Activated T-helper 1 cell treated with Interleukin-2 at 50 U/mL for 16 hours (primary cell): ENCODE results near the gene STXBP6.
"Not testable (repeated sequence)": the region's sequence is repeated elsewhere in the genome, so short reads cannot be mapped to it uniquely, and the experiment has no call there.

Experiments
- DNase-seq: peaks from one replicate; pipeline ENCODE4 v3.0.0-alpha.2; 2020; ENCODE audit warnings: low read depth

STXBP6 gene

DNA sequence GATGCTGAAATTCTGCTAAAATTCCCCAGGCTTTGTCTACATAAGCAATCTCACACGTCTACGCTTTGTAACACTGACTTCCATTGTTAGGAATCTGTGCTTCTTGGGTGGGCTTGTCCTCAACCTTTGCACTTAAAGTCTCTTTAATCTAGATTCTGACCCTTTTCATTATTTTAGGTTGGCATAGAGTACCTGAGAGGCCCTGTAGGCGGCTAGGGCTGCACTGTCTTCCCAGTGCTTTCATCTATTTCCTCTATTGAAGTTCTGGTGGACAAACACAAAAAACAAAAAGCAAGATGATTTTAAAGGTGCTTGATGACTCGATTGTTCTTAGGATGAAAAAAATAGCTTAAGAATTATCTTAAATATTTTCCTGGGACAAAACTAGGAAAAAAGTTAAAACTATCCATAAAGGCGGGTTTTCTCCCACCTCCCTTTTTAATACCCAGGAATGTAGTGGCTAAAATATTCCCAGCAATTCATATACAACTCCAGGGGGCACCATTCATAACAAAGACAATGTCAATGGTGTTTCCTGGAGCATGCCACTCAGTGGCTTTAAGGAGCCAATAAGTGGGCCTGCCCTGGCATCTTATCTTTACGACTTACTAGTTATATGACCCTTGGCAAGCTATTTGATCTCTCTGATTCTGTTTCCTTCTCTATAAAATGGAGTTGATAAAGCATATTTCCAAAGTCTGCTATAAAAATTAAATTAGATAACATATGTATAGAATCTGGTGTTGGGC, 197.5 kb downstream of the STXBP6 start:
- no peak for DNase-seq

DNA sequence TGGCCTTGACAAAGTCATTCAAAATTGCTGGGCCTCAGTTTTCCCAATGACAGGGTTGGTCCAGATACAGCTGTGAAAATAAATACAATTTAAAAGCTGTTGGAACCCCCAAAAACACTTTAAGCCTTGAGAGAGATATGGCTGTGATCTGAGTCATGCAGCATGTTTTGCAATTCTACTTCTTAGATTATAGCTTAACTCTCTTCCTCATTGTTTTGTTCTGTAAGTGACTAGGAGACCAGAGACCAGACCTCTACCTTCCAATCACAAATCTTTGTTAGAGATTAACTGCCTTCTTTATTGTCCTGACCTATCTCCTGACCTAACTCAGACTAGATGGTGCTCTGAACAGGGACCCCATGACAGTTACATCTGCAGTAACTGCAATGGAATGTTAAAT, 198.1 kb downstream of the STXBP6 start:
- DNase-seq: no peak

- DNase-seq: no peak
These were observed 198.5 kb downstream of the STXBP6 start for GRCh38 chr14:24851406-24851805.

GRCh38 chr14:24850072-24850471, 199.9 kb downstream of the STXBP6 start:
- no peak for DNase-seq

- DNase-seq: no peak
These were observed 200.5 kb downstream of the STXBP6 start for GRCh38 chr14:24849471-24849870.

- DNase-seq: no peak
These were observed 201.7 kb downstream of the STXBP6 start for GRCh38 chr14:24848102-24848790.

DNA sequence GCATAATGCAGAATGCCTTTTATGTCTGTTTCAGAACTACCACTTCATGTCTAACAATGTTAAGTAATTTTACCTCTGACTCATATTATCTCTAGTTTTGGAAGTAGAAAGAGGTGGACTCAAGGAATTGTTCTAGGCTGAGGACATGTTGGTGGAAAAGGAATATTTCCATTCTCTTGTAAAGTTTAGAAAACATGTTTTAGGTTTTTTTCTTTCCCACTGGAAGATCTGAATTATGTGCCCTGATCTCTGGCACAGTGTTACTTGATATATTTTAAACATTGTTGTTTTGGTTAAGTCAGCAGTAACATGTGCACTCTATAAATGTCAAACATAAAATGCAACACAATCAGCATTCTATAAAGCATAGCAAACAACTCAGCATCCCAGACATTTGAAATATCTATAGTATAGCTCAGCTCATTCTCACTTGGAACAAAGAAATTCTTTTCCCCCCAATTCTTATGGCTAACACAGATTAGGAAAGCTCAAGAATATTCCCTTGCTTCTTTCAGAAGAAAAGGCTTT, 202.3 kb downstream of the STXBP6 start:
- DNase-seq: no peak

DNA sequence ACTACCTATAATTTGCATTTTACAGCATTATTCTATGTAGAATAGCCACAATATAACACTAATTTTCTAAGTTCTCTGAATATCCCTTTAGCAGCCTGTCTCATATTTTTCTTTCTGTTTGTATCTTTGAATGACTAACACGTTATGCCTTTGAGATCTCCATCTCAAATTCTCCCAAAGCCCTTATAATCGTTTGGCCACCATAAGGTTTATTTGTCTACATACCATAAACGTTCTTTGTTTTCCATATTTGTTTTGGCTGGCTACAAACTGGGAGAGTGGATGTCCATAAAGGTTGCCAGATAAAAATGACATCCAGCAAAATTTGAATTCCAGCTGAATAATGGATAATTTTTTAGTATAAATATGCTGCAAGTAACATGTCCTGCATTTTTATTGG, 203.7 kb downstream of the STXBP6 start:
- no peak for DNase-seq

DNA sequence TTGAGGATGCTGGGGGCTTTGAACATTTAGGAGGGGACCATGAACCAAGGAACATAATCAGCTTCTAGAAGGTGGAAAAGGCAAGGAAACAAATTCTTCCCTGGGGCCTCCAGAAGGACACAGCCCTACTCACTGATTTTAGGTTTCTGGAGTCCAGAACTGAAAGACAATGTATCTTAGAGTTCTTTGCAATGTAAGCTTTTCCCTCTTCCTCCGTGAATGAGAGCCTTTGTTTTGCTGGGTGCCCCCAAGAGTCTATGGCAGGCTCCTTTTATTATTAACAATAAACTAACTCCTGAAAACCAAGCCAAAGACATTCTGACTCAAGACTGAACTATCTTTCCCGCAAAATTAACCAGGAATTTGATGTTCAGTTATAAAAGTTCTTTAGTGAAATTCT, 204.1 kb downstream of the STXBP6 start:
- no peak for DNase-seq

GRCh38 chr14:24844011-24844410, 205.9 kb downstream of the STXBP6 start:
- DNase-seq: no peak

DNA sequence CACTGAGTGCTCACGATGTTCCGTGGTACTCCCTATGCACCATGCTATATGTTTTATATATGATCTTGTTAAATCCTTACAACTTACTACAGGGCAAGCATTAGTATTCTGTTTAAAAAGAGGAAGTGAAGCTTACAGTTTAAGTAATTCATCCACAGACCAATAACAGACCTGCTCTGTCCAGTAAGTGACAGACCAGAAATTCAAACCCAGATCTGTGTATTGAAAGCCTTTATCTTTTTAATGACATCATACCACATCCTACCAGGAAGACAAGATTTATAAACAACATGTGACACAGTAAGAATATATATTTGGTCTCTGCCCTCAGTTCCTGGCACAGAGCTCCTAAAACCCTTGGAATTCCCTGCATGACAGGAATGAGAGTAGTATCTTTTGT, 206.5 kb downstream of the STXBP6 start:
- DNase-seq: no peak

- DNase-seq: no peak
These were observed 209.6 kb downstream of the STXBP6 start for GRCh38 chr14:24840204-24840893.

GRCh38 chr14:24839617-24840203, 210.2 kb downstream of the STXBP6 start:
- DNase-seq: no peak

DNA sequence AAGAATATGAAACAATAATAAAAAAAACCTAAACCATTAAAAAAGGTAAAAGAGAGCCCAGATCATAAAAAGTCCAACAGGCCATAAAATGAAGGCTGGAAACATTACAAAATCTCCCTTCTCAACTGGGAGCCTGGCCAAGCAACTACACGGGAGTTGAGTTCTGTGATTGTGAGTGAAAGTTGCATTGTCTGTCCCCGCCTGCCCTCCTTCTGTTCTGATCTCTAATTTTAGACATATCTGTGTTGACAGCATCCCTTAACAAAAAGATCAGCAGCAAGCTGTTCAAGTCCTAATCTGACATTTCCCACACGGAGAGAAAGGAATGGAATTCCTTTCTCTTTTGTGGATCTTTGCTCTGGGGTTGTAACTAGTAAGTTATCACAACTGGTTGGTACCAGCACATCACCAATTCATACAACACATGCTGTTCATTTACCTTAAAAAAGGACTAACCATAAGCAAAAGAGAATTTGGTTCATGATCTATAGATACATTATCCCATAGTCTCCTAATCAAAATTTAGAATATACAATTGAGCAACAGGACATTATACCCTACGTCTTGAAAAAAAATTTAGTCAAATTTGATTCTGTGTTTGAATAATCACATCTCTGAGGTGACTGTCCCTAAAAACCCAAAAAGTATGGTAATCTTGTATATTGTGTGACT, 210.9 kb downstream of the STXBP6 start:
- DNase-seq: no peak

DNA sequence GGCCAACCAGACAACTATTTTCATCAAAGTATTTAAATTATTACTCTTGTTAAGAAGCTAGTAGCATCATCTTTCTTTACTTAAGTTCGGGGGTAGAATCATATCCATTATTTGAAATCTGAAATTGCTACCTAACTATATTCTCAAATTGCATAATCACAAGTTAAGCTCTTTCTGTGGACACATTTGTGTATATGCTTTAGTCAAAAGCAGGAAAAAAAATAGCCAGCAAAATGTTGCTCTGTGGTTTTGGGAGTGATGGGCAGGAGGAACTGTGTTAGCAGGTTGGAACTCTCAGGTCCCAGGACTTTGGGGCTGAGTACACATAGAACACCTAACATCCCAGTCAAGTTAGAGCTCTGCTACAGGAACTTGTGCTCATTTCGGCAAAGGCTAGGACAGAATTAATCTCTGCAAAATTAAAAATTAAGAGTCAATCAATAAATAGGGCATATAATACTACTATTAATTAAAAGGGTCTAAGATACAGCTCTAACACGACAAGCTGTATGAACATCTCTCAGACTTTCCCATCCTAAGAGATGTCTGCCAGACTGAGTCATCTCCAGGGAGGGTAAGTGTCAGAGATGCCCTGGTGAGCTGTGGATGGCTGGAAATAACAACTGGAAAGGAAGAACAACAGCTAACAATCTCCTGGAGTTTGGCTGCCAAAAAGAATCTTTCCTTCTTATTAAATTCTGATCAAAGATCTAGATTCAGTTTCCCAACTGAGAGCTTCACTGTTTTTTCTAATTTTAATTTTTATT, 212.5 kb downstream of the STXBP6 start:
- DNase-seq: no peak

DNA sequence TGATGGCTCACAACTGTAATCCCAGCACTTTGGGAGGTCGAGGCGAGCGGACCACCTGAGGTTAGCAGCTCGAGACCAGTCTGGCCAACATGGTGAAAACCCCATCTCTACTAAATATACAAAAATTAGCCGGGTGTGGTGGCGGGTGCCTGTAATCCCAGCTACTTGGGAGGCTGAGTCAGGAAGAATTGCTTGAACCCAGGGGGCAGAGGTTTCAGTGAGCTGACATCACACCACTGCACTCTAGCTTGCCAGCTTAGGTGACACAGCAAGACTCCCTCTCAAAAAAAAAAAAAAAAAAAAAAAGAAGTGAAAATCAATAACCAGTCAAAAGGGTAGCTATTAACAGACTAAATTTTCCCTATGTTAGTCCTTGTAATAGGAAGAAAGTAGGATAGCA, 213.6 kb downstream of the STXBP6 start:
- DNase-seq: not testable (repeated sequence)

DNA sequence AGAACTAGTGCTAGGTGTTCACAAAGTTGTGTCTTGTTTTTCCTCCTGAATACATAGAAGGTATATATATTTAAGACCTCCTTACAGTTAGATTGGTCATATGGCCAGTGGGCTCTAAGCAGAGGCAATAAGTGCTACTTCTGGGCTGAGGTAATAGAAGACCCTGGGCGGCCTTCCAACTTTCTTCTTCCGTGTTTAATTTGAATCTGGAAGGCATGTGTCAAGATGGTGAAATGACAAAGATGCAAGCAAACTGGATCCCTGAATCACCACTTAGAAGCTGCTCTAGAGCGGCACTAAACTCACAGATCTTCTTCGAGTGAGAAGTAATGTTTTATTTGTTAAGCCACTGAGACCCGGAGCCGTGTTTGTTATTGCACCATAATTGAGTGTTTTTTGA, 215.0 kb downstream of the STXBP6 start:
- no peak for DNase-seq

GRCh38 chr14:24833385-24833784, 216.6 kb downstream of the STXBP6 start:
- DNase-seq: no peak

GRCh38 chr14:24831677-24832076, 218.3 kb downstream of the STXBP6 start:
- DNase-seq: no peak

DNA sequence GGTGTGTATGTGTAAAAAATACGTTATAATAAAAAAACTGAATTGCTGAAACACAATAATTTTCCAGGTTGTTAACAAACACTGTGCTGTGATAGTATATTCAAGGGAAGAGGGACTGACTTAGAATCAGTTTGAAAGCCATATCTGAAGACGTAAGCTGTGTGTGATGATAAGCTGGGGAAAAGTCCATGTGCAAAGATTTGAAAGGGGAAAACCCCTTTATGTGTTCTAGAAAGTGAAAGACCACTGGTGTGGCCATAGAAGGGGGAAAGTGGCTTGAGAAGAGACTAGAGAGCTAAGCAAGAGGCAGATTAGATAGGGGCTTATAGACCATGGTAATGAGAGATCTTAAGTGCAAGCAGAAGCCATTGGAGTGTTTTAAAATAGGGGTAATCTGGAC, 220.1 kb downstream of the STXBP6 start:
- no peak for DNase-seq

DNA sequence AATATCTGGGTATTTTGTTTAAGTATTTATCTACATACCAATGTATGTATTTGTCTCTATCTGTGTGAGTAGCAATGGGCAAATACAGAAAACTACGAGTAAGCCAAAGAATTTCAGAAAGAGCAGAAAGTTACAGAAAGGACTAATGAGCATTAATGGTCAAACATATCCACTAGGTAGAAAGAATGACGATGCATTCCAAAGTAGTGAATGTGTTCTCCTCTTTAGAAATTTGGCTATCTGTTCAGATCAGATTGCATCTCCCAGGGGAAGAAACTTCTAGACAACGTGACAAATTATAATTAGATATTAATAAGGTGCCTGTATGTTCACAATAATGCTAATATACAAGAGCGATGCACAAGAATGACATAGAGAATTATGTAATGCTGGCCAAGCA, 221.5 kb downstream of the STXBP6 start:
- DNase-seq: no peak
